ENCODE measurements around the gene THAP4.
"Not testable (repeated sequence)": the region's sequence is repeated elsewhere in the genome, so short reads cannot be mapped to it uniquely, and the experiment has no call there.

The THAP4 gene

DNA sequence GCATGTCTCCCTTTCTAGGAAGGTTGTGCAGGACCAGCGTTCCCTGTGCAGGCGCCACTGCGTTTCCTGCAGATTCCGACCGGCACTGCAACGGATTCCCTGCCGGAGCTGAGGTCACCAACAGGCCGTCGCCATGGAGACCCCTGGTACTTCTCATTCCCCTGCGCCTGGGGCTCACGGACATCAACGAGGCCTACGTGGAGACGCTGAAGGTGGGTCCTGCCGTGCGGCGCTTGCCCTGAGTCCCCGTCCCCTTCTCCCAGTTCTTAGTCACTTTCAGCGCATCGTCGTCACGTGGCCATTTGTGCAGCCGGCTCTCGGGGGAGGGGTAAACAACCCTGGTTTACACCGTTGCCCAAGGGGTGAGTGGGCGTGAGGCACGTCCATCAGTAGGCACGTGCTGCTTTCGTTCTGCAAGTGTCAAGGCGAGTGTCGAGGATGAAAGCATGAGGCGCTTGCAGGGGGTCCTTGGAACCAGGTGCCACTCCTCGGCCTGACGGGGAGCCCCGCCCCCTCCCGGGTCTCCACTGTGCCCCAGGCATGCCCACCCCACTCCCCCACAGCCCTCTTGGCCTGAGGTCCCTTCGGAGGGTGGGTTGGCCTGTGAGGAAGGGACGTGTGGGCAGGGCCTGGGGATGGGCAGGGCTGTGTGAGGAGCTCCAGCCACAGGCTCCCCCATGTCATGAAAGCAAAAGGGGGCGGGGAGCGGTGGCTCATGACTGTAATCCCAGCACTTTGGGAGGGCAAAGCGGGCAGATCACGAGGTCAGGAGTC lies 29.9 kb upstream of the THAP4 start:
- DNase-seq (ENCODE audit: low read depth in 2 of 2) = no peak

DNA sequence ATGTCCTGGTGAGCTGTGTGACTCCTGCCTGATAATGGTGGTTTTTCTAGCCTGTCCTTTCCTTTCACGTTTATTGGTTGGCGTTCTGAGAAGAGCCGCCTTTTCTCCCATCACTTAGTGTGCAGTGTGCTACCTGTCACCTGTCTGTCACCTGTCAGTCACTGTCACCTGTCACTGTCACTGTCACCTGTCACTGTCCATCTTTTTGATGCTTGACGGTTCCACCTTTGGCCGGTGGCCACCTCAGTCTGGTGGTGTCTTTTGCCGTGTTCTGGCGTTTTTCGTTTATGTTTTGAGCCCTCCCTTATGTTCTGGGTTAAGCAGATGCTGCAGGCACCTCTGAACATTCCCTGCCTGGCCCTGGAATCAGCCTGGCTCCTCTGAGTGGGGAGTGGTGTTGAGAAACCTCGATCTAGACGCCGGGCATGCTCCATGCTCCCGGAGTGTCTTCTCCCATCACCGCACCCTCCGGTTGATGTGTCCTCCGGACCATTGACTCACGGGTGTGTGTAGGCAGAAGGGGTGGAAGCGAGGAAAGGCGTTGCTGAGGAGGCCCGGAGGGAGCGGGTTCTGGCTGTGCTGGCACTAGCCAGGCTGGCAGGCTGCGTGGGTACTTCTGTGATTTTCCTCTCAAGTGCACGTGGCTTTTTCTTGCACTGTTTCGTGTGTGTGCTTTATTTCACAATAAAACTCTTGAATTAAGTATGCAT lies 28.9 kb upstream of the THAP4 start:
- no peak for DNase-seq (ENCODE audit: low read depth in 2 of 2)

DNA sequence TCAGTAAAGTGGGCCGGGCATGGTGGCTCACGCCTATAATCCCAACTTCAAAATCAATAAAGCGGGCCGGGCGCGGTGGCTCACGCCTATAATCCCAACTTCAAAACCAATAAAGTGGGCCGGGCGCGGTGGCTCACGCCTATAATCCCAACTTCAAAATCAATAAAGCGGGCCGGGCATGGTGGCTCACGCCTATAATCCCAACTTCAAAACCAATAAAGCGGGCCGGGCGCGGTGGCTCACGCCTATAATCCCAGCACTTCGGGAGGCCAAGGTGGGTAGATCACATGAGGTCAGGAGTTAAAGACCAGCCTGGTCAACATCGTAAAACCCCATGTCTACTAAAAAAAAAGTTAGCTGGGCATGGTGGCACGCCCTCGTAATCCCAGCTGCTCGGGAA lies 25.8 kb upstream of the THAP4 start:
- DNase-seq (ENCODE audit: low read depth in 2 of 2) = not testable (repeated sequence)

DNA sequence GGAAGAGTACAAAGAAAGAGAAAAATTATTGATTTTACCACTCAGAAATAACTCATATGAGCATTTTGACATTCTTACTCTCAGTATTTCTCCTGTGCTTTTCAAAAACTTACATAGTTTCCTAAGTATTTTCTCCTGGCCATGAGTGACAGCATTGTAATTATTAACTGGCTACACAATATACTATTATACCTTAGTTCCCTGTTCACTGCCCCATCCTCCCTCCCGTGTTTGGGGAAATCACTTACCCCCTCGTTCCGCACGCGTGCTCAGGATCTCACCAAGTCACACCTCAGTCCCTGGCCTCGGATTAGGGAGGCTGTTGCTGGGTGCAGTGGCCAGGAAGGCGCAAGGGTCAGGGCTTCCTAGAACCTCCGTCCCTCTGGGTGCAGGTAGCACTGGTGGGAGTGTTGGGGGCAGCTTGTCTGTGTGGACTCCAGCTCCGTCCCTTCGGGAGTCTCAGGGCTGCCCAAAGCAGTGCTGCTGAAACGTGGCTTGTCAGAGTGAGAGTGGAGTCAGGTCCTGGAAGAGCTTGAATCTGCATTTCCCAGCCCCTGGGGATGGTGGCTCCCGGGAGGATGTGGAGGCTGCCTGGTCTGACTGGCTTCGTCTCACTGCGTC lies 23.7 kb upstream of the THAP4 start:
- DNase-seq (ENCODE audit: low read depth in 2 of 2) = no peak

DNA sequence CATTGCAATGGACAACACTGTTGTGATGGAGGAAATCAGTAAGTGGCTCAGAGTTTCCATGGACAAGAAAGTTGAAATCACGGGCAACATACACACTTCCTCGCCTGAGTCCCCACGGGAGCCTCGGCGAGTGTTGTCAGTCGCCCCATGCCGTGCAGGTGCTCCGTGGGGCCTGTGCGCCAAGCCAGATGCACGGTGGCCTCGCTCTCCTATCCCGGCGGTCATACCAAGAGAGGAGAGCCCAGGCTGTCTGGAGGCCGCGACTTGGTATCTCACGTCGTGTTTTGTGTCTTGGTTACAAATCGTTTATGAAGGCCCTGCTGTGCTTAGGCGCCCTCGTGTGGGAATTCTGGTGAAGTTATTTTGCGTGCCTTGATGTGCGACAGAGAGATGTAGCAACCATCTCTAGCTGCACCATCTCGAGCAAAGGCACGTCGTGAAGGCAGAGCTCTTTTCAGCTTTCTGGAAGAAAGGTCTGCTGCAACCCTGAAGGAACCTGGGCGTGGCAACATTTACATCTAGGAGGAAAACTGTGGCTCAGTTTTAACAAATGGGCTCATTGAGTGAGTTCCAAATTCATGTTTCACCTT lies 22.3 kb upstream of the THAP4 start:
- DNase-seq (ENCODE audit: low read depth in 2 of 2) = no peak

DNA sequence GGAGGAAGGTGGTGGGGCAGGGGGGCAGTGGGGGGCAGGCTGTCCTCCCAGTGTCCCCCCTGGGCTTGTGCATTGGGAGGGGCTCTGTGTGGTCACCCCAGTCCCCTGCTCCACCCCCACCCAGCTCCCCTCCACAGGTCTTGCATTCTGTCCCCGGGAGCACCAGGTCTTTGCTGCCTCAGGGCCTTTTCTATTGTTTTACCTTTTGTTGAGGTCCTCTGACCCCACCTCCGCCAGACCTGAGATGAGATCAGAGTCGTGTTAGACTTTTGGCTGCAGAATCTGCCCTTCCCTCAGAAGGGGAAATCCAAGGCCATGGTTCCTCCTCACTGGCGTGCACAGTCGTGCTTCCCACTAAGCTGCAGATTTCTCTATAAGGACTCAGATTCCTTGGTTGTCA lies 21.3 kb upstream of the THAP4 start:
- DNase-seq (ENCODE audit: low read depth in 2 of 2) = no peak

DNA sequence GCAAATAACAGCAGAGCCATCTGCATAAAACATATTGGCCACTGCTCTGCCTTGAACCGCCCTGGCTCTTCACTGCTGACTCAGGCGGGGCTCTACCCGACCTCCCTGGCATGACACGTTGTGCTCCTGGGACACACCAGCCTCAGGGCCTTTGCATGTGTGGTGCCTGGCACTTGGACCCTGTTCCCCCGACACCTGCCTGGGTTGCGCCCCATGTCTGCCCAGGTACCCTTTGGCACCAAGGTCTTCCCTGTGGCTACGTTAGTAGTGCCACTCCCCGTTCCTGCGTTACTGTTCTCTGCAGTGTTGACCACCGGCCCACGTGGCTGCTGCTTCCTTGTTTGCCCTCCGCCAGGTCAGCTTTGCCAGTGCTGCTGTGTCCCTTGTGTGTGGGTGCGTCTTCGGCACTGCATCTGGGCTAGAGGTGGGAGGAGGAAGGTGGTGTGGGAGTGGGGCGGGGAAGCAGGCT lies 20.9 kb upstream of the THAP4 start:
- DNase-seq (ENCODE audit: low read depth in 2 of 2) = no peak

DNA sequence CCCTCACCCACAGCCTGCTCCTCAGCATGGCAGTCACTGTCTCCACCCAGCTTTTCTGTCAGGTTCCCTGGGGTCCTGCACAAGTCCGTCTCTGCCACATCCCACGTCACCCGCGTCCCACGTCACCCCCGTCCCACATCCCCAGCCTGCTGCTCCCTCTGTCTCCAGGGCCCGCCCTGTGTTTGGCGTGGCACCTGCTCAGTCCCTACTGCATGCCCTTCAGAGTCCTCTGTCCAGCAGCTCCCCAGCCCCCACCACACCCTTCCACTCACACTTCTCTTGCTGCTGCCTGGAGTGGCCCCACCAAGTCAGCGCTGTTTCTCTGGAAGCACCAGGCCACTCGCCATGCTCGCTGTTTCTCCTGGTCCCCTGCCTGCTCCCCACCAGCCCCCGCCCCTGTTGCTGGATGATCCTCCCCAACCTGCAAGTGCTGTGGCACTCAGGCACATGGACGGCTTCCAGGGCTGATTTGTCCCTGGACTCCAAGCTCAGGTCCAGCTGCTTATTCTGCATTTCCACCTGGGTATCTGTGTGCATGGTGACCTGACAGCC lies 19.3 kb upstream of the THAP4 start:
- no peak for DNase-seq (ENCODE audit: low read depth in 2 of 2)

DNA sequence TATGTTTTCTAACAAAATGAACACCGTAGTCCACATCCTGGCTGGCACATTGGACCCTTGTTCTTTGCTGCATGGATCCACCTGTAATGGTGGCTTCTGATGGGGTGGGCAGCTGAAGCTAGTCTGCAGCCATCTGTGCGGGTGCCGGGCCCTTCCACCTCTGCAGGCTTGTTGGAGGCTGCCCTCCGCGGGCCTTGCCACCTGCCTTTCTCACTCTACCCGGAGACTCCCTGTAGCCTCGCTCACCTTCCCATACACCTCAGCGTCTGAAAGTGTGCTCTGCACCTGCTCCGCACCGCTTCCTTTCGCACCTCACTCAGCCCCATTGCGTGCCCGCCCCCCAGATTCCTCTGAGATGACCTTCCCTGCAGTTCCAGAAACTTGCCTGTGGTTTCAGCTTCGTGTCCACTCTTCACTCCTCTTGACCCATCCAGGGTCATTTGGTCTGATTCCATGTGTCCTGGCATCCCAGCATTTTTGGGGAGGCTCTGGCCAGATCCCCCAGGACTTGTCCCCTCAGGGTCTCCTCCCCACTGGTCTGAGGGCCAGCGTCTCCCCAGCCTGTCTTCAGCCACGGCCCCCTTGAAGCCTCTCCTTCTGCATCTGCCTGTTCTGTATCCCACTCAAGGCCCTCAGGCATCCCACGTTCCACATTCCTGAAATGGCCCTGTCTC lies 18.7 kb upstream of the THAP4 start:
- DNase-seq (ENCODE audit: low read depth in 2 of 2) = no peak

DNA sequence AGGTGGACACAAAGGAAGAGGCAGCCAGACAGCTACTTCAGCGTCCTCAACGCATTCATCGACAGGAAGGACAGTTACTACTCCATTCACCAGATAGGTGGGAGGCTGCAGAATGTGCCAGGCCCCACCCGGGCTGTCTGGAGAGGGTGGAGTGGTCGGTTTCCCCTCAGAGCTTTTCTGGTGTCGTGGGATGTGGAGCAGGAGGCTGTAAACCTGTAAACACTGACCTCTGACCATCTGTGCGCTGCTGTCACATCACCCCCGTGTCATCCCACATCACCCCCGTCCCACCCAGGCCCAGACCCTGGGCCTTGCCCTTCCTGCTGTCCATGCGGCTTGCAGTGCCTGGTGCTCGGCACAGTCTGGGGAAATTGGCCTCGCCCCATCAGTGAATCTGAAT lies 17.6 kb upstream of the THAP4 start:
- DNase-seq (ENCODE audit: low read depth in 2 of 2) = no peak

DNA sequence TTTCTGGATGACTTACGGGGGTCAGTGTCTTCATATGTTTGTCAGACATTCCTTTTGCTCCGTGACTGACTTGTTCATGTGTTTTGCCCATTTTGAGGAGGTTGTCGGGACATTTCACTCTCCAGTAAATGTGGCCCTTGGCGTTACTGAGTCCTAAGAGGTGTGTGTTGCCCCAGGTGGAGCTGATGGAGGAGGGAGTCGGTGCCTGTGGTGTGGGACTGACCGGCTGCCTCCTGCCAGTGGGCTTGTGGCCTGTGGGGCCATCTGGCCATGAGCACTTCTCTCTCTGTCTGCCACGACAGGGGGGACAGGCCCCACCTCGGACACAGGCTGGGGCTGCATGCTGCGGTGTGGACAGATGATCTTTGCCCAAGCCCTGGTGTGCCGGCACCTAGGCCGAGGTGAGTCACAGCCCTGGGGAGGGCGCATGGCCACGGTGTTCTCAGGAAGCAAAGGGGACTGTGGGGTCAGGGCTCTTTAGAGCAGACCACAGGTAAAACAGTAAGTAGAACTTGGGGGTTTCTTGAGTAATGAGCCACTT lies 16.3 kb upstream of the THAP4 start:
- no peak for DNase-seq (ENCODE audit: low read depth in 2 of 2)

DNA sequence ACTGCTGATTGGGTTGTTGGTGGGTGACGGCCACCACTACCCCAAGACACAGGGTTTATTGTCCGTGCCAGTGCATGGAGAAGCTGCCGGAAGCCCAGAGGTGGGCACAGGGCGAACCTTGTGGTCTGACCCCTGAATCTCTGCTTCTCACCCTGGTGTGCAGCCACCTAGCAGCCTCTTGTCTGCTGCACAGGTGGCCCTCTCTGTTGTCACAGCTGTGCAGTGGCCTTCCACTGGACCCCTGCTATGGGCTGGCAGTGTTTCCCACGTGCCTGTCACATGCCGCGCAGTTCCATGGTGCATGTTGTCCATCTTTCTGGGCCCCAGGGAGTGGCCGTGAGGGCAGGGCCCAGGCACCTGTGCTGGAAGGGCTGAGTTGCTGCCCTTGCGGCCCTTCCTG lies 15.8 kb upstream of the THAP4 start:
- DNase-seq (ENCODE audit: low read depth in 2 of 2) = no peak

DNA sequence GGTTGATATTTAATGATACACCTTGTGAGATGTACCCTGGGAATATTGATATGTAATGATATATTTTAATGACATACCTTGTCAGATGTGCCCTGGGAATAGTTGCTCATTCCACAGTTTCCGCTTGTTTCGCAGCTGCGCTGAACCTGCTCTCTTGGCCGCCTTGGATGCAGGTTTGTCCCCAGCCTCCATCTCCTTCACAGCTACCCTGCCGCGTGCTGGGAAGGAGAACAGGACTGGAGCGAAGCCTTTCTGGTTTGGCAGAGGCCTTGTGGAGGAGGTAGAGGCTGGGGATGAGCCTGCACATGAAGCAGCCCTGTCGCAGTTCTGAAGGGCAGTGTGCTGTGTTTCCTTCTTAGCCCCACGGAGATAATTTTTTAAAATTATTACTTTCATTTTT lies 15.2 kb upstream of the THAP4 start:
- no peak for DNase-seq (ENCODE audit: low read depth in 2 of 2)

DNA sequence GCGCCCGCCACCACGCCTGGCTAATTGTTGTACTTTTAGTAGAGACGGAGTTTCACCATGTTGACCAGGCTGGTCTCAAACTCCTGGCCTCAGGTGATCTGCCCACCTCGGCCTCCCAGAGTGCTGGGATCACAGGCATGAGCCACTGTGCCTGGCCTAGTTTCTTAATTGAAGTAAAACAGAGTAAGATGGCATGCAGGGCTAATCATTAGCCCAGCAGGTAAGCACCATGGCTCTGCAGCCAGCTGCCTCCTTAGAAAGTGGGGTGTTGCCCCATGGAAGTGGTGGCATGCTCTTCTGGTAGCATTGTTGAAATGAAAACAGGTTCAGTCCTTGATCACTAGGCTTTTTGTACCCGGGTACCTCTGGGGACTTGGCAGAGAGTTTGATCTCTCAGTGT lies 13.0 kb upstream of the THAP4 start:
- no peak for DNase-seq (ENCODE audit: low read depth in 2 of 2)

DNA sequence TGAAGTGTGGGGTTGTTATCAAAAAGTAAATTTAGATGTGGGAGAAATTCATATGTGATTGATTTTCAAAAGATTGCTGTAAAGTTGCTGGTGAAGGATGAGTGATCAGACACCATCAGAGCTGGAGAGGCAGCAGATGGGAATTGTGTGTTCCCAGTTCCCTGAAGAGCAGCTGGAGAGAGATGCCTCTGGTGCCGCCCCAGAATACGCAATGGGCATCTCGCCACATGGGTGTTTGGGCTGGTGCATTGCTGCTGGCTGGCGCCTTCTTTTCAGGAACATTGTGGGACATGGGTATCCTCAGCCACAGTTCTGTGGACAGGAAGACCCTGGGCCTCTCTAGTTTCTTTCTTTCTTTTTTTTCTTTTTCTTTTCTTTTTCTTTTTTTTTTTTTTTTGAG lies 12.4 kb upstream of the THAP4 start:
- DNase-seq (ENCODE audit: low read depth in 2 of 2) = no peak

DNA sequence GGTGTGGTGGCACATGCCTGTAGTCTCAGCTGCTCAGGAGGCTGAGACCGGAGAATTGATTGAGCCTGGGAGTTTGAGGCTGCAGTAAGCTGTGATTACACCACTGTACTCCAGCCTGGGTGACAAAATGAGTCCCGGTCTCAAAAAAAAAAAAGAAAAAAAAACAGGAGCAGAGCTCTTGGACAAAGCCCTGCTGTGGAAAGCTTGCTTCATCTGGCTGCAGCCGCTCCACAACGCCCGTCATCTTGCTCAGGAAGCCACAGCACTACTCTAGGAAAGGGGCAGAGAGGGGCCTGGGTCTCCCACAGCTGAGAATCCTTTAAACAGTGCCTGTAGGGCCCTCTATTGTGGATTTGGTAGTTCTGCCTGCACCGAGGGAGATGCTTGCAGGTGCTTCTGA lies 11.5 kb upstream of the THAP4 start:
- DNase-seq (ENCODE audit: low read depth in 2 of 2) = no peak

DNA sequence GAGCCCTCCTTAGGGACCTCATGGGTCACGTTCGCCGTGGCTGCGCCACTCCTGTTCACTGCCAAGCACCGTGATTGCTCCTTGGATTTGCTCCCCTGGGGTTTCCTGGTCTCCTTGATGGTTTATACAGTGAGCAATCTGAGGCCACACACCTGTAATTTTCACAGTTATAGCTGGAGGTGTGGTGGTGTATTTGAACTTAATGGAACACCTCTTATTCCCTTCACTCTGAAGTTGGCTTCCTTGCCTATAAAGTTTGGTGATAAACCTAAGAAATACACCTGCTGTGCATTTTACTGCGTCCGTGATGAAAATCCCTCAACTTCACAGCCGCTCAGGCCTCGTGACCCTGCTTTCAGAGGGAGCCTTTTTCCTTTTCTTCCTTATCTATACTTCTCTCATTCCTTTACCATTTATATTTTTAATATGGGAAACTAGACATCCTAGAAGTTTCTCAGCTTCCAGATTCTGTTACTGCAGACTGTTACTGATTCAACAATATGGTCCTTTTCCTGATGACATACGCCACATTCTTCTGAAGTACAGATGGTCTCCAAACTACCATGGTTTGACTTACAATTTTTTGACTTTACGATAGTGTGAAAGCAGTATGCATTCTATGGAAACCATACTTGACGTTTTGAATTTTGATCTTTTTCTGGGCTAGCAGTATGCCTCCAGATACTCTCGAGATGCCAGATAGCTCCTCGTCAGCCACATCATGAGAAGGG lies 9.1 kb upstream of the THAP4 start:
- DNase-seq (ENCODE audit: low read depth in 2 of 2) = no peak

DNA sequence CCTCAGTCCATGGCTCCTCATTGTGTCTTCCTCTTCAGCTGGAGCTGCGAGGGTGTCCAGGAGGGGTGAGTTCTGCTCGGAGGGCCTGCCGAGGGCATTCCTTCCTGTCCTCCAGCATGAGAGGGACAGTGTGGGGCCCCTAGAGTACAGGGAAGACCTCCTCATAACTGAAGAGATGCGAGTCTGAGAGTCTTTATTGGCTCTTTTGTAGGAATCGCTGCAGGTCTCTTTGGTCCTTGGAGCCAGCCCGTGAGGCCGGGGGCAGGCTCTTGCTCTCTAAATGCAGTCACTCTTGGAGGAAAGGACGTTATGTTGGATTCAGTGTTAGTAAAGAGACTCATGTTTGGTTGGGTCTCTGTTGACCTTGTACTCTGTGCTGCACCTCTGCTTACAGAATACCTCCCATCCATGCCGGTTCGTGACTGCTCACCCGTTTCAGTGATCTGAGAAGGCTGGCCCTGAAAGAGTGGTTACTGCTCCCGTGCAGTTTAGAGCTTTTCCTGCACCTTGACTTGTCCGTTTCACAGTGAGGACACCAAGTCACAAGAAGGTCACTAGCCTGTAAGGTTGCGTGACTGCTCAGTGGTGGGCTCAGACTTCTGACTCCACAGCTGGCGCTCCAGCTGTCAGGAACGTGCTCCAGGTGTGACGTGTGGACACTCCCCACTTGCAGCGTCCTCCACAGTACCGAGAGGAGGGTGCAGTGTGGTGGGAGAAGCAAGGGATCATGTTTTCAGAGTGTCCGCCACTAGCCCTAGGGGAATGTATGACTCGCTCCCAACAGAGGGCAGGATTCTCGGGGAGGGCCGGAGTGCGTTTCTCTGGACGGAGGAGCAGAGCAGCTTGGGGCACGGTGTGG lies 8.3 kb upstream of the THAP4 start:
- DNase-seq (ENCODE audit: low read depth in 2 of 2) = no peak

DNA sequence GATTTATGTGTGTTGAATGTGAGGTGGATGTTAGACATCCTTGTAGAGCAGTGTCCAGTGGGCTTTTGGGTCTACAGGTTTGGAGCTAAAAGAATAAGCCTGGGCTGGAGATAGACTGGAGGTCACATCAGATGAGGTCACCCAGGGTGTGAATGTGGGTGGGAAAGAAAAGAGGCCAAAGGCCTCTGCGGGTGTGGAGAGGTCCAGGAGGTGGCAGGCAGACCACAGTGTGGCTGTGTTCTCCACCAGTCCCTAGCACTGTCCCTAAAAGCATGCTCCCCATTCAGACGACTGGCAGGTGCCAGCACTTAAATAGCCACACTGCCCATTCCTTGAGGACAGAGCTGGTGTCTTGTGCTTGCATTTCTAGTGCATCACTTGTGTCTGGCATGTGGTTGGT lies 4.7 kb upstream of the THAP4 start:
- DNase-seq (ENCODE audit: low read depth in 2 of 2) = no peak

Data from stimulated activated CD8-positive, alpha-beta memory T cell treated with anti-CD3 and anti-CD28 coated beads, Interleukin-7, amount 100 ng/mL, for 4 hours (primary cell).